NOMO-1 treated with dmso at 0.1 percent for 144 hours (cell line): Measurements from ENCODE around the gene CLEC4G.

Experiments used
- DNase-seq: peaks from one replicate; lab custom pipeline; 2025; ENCODE audit not compliant: unreplicated experiment; lab: John Stamatoyannopoulos, UW

The CLEC4G gene

DNA sequence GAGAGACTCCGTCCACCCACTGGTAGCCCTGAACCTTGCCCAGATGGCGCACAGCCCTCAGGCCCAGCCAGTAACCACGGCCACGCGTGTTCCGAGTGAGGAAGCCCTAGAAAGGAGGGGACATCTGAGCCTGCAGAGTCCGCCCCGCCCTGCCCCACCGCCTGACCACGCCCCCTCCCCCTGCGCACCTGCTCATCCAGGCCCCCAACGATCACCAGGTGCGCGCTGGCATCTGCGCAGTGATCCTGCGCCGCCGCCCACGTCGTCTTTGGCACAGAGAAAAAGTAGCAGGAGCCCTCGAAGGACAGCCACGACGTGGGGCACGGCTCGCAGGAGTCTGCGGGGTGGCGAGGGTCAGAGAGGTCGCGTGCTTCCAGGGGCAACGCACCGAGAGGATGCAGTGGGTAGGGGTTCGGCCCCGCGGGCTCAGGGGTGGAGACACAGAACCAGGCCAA lies 2.1 kb downstream of the CLEC4G start:
- DNase-seq, result no peak

DNA sequence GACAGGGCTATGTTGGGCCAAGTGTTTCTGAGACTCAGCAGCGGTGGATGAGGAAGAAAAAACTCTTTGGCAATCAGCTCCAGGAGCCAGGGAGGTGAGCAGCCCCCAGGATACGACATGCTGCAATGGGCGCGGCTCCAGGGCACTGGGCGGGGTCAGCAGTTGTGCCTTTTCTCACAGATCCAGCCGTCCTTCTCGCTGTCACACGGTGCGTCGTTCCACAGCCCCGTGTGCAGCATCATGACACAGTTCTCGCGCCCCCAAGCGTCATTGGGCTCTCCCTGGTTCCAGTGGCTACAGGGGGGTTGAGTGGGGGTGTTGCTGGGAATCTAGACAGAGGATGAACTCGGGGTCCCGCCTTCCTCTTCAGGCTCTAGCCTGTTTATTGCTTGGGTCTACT lies 2.7 kb downstream of the CLEC4G start:
- no peak for DNase-seq

DNA sequence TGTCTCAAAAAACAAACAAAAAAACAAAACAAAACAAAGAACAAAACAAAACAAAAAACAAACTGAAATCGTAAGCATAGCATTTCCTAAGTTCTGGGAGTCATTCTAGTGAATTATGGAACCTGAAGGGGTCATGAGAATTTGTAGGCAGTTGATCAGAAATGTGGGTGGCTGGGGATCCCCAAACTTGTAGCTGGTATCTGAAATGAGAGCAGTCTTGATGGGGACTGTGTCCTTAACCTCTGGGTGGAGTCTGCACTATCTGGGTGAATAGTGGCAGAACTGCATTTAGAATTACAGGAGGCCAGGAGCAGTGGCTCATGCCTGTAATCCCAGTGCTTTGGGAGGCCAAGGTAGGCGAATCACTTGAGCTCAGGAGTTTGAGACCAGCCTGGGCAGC lies 6.1 kb downstream of the CLEC4G start:
- DNase-seq, result no peak

DNA sequence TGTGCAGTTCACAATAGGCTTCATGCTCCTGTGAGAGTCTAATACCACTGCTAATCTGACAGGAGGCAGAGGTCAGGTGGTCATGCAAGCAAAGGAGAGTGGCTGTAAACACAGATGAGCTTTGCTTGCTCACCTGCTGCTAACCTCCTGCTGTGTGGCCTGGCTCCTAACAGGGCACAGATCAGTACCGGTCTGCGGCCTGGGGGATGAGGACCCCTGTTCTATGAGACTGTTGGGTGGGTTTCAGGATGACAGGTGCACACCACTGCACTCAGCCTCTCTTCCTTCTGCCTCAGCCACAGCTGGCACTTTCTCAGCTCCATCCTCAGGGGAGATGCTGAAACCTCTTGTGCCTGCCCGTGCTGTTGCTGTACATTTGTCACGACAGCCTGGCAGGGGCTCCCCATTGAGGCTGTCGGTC lies 9.7 kb downstream of the CLEC4G start:
- DNase-seq, result no peak

DNA sequence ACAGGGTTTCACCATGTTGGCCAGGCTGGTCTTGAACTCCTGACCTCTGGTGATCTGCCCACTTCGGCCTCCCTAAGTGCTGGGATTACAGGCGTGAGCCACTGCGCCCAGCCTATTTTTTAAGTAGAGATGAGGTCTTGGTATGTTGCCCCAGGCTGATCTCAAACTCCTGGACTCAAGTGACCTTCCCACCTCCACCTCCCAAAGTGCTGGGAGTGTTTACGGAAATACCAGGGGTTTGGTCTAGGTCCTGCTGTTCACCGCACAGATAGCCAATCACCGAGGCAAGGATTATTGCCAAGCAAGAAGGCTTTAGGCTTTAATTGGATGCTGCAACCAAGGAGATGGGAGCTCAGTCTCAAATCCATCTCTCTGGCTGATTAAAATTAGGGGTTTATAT lies 11.6 kb downstream of the CLEC4G start:
- DNase-seq, result no peak

DNA sequence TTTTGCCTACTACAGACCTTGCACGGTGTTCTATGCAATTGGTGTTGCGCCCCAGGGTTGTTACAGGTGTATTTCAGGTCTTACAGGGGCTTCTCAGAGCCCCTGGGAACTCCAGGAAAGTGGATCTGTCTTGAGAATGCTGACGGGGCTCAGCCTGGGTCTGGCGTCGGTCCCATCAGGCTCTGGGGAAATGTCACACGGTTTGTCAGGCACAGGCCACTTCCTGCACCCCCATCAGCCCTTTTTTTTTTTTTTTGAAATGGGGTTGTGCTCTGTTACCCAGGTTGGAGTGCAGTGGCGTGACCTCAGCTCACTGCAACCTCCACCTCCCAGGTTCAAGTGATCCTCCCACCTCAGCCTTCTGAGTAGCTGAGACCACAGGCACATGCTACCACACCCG lies 13.2 kb downstream of the CLEC4G start:
- no peak for DNase-seq

DNA sequence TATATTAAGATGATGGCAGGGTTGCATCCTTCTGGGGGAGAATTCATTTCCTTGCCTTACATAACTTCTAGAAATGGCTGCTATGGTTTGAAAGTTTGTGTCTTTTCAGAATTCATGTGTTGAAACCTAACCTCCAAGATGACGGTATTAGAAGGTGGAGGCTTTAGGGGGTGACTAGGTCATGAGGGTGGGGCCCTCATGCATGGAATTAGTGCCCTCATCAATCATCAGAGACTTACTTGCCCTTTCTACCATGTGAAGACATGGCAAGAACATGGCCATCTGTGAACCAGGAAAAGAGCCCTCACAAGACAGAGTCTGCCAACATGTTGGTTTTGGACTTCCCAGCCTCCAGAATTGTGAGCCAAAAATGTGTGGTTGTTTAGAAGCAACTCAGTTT lies 15.1 kb downstream of the CLEC4G start:
- no peak for DNase-seq

DNA sequence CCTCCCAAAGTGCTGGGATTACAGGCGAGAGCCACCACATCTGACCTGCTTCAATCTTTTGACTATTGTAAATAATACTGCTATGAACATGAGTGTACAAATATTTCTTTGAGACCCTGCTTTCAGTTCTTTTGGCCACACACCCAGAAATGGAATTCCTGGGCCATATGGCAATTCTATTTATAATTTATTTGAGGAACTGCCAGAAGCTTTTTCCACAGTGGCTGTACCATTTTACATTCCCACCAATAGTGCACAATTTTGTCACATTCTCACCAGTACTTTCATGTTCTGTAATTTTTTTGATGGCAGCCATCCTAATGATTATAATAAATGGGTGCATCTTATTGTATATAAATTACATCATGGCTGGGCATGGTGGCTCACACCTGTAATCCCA lies 16.2 kb downstream of the CLEC4G start:
- DNase-seq, result no peak

DNA sequence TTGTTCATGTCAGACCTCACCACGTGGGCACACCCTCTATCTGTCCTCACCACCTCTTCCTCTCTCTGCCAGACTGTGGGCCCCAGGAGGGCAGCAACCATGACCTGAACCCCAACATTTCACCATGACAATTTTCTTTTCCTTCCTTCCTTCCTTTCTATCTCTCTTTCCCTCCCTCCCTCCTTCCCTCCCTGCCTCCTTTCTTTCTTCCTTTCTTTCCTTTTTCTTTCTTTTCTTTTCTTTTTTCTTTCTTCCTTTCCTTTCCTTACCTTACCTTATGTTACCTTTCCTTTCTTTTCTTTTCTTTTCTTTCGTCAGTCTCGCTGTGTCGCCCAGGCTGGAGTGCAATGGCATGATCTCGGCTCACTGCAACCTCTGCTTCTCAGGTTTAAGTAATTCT lies 21.3 kb downstream of the CLEC4G start:
- no peak for DNase-seq

DNA sequence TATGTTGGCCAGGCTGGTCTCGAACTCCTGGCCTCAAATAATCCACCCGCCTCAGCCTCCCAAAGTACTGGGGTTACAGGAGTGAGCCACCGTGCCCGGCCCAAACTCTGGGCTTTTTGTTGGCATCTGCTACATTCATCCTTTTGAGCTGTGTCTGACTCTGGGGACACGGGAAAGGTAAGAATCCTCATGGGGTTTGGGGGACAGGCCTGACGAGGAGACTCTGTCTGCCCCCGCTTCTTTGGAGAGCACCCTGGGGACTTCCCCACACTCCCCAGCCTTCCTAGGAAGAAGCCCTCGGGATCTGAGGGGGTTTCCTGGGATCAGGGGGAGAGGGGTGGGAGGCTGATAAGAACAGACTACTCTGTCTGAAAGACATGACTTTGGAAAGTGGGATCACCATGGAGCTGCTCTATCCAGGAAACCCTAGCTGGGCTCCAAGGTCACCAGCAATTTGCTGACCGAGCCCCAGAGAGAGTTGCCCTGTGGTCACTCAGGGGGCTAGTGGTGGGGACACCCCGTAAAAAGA lies 21.9 kb downstream of the CLEC4G start:
- DNase-seq, result no peak

DNA sequence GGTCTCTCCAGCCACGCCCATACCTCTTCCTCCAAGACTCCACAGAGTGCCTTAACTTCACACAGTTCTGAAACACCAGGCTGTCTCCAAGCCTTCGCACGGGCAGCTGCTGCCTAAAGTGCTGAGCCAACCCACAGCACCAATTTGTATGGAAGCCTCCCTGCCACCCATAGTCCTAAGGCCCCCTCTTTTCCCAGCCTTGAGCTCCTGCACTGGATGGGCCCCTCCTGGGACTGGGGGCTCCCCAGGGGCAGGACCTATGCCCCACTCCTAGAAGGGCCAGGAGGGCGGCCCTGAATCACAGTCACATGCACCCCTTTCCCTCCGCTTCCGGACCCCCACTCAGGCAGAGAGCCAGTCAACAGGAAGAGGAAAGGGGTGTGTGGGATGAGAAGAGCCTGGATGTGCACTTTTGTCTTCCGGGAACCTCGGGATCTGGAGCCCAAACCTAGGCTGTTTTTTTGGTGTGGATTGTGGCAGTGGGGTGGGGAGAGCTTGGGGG lies 24.9 kb downstream of the CLEC4G start:
- no peak for DNase-seq

DNA sequence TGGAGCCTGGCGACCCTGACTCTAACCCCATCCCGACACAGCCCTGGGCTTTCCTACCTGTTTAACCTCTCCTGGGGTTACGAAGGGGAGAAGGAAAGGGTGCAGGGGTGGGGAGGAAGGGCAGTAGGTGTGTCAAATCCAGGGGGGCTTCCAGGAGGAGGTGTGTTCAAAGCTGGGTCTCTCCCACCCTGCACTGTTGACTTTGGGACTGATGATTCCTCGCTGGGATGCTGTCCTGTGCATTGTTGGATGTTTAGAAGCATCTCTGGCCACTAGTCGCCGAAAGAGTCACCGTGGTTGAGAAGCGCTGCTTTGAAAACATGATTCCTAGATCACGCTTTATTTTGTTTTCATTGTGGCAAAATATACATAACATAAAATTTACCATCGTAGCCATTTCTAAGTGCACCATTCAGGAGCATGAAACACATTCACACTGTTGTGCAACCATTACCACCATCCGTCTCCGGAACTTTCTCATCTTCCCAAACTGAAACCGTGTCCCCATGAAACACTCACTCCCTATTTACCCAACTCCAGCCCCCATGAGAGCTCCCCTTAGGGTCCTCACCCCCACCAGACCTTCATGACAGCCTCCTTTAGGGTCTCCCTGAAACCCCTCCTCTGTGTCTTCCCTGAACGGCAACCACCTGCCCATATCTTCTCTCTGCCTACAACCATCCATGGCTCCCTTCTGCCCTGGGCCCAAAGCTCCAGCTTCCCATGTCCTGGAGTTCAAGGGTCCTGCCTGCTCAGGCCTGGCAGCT lies 25.5 kb downstream of the CLEC4G start:
- DNase-seq, result no peak

DNA sequence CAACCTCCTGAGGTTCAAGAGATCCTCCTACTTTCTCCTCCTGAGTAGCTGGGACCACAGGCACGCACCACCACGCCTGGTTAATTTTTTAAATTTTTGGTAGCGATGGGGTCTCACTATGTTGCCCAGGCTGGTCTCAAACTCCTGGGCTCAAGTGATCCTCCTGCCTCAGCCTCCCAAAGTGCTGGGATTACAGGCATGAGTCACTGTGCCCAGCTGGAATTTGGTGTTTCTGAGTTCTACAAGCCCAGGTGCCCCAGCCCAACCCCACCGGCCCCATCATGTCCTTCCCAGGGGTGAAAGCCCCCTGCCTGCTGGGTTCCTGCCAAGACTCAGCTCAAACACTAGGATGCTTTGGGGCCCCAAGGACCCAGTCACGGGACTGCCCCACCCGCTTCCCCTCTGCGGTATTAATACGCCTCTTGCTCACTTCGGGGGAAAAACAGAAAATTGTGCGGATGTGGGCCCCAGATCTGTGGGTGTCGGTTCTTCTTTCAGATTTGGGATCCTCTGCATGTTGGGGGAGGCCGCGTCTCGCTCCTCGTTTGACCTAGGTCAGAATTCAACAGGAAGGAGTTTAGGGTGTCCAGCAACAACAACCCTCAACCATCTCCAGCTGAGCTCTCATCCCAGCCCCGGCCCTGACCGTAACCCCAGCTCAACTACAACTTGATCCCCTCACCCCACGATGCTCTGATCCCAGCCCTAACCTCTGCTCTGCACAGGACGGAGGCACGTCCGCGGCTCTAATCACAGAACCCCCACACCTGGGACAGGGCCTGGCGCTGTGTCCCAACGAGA lies 26.3 kb downstream of the CLEC4G start:
- peak; percentile 87 for DNase-seq

DNA sequence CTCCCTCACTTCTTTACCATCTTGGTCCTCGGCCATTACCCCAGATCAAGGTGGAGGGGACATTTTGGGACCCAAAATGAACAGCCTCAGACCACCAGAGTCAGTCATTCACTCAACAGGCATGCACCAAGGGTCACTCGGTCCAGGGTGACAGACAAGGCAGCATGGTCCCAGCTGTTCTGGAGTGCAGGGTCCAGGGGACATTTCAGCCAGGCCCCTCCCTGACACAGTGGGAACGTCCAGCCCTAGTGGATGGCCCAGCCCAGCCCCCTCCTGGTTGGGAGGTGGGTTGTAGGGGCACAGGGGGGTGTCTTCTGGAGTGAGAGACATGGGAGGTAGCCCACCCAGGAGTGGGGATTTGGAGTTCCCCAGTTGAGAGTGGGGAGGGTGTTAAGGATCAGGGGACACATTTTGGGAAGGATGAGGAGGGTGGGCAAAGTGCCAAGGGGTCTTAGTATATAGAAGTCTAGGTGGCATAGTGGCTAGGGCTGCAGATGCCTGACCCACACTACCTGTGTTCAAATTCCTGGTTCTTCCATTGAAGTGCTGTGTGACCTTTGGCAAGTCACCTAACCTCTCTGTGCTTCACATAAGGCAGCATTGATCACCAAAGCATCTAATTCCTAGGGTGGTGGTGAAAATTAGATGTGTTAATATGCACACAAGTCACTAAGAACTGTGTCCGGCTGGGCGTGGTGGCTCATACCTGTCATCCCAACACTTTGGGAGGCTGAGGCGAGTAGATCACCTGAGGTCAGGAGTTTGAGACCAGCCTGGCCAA lies 27.4 kb downstream of the CLEC4G start:
- no peak for DNase-seq

DNA sequence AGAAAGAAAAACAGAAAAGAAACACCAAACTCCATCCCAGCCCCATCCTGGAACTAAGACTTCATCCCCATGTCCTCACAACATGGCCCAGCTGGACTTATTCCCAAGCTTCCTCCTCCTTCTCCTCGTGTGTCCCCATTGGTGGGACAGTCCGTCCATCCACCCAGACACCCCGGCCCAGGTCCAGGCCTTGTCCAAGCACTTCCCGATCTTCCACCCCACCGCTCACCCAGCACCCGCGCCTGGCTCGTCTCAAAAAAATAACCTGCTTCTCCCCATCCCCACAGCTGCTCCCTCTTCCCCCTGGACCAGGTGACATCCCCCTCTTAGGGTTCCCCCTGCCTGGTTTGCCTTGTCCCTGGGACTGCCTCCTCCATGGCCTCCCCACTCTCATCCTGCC lies 28.6 kb downstream of the CLEC4G start:
- DNase-seq, result no peak

DNA sequence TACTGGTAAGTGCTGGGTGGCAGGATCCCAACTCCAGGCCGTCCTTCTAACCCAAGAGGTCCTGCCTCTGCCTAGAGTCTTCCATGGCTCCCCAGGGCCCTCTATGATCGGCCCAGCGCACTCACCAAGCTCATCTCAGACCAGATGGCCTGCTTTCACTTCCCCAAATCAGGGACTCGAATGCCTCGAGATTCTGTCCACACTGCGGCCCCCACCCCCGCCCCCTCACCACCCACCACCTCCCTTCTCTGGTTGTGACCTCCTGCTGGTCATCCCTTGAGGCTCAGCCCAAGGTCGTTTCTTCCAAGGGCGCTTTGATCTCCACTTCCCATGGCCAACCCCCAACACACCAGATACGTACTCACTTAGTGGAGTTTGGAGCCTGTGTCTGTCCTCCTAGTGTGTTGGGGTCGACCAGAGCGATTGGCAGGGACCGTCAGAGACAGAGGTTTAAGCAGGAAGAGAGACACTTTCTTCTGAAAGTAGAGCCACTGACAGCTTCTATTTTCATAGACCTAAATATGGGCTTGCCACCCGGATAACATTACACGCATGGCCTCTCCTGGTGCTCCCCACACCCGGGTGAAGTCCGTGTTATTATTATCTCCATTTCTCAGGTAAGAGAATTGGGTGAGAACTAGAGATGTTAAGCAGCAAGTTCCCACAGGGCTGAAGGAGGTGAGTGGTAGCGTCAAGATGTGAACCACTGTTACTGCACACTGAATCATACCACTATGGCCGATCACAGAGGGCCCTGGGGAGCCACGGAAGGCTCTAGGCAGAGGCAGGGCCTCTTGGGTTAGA lies 30.1 kb downstream of the CLEC4G start, which contains the start of gene FCER2:
Gene FCER2 (minus strand): TSS at position 478 of the 804 bp plus-strand sequence. CDS start 2,371 bp downstream, outside the sequence.
- no peak for DNase-seq

DNA sequence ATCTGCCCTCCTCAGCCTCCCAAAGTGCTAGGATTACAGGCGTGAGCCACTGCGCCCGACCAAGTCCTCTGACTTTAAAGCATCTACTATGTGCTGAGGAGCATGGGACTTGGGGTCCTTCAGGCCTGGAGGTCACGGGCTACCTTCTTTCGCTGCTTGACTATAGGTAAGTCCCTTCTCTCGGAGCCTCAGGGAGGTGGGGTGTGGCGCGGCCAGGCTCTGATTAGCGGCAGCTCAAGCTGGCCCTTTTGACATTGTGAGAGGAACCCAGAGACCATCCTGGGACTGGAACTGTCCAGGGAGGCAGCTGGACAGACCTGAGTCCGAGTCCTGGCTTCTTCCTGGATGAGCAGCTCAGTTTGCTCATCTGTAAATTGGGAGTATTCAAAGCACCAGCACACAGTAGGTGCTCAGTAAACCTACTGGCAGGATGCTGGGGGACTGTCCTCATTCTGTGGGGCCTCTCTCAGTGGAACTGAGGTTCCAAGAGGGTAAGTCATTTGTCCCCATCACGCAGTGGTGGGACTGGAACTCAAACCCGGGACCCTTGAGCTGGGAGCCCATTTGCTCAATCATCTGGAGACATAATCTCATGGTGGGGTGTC lies 30.8 kb downstream of the CLEC4G start:
- no peak for DNase-seq

DNA sequence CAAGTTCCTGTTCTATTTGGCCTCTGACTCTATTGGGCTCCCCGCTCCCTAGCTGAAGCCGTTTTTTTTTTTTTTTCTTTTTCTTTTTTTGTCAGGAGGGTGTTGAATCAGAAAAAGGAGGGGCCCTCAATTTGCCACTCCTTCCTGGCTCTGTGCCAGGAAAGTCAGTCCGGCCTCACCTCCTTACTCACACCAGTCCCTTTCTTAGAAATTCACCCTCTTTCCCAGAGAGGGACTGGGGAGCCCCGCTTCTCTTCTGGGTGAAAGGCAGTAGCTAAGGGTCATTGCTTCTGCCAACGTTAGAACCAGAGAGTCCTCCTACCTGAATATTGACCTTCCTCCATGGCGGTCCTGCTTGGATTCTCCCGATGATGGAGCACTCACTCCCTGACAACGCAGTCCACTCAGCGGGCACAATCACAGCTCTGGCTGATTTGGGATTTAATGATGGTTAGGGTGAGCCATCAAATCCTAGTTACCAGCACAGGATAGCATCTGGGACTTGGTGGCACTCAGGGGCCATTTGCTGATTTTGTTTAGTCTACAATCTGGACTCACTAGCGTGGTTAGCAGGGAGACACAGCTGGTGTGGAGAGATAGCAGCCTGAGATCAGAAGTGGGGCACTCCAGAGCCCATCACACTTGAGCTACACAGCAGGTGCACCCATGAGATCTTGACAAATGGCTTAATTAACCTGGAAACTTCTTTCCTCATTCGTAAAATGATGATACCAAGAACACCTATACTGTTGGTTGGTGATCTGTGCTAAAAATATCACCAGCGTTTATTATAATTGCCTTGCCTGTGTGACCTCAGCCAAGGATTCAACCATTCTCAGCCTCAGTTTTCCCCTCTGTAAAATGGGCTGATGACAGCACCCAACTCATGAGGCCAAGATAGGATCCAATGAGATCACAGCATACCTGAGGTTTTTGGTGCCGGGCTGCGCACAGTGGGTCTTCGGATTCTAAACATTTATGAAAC lies 32.2 kb downstream of the CLEC4G start:
- no peak for DNase-seq

DNA sequence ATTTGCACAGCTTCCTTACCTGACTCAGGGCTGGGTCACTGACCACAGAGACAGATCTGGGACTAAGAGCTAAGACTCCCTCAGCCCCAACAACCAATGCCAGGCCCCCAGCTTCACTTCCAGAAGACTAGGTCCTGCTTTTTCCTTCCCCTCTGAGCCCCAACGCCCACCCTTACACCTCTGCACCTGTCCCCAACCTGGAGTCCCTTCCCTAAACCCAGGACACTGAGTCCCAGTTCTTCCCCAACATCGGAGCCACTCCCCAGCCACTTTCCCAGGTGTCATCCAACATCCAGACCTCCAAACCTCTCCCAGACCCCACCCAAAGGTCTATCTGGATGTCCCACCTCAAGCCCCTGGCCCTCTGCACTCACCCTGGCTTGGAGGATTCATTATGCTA lies 32.9 kb downstream of the CLEC4G start:
- no peak for DNase-seq
